Superior temporal gyrus (tissue), 1 donor: ENCODE data around the gene MEGF6.
"Not testable (repeated sequence)": the region's sequence is repeated elsewhere in the genome, so short reads cannot be mapped to it uniquely, and the experiment has no call there.

Experiments used
- DNase-seq: peaks from one replicate; pipeline ENCODE4 v3.0.0-alpha.2; 2016; ENCODE audit errors: extremely low spot score

Gene MEGF6

DNA sequence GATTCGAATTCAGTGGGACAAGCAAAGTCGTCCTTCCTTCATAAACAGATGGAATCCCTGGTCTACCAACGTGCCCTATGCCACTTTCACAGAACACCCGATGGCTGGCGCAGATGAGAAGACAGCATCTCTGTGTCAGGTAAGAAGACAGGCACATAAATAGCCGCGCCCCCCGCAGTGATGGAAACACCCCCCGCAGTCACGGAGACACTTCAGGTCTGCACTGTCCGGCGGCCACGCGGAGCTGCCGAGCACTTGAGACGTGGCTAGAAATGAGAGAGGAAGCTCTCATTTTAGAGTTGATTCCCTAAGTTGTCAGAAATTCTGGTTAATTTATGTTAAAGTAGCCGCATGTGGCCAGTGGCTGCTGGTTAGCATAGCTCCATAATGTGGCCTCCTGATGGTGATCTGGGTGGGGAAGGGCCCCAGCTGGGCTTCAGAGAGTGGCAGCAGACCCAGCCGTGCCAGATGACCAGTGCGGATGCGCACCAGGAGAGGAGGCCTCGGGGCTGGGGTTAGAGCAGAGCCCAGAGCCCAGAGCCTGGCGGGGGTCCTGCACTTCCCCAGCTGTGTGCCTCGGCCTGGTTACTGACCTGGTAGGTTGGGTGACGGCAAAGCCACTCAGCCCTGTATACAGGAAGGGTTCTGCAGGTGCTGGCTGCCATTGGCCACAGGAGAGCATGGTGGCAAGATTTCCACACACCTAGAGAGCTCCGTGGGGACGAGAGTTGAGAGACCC is 16.4 kb upstream of the MEGF6 start:
- no peak for DNase-seq

DNA sequence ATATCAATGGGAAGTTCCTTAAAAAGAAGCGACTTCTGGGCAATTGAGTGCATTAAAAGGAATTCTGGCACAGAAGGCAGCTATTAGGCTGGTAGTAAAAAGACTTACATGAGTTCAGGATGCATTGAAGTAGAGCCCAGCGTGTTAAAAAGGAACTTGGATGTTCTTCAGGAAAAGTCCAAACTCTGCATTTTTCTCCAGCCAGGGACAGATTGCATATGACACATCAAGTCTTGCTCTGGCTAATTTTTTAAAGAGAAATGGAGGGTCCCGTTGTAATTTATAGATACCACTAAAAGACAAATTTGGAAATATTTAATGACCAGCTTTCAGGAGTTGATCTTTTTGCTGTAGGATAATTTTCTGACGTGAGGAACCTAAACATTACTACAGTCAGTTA is 14.7 kb upstream of the MEGF6 start:
- DNase-seq, result no peak

DNA sequence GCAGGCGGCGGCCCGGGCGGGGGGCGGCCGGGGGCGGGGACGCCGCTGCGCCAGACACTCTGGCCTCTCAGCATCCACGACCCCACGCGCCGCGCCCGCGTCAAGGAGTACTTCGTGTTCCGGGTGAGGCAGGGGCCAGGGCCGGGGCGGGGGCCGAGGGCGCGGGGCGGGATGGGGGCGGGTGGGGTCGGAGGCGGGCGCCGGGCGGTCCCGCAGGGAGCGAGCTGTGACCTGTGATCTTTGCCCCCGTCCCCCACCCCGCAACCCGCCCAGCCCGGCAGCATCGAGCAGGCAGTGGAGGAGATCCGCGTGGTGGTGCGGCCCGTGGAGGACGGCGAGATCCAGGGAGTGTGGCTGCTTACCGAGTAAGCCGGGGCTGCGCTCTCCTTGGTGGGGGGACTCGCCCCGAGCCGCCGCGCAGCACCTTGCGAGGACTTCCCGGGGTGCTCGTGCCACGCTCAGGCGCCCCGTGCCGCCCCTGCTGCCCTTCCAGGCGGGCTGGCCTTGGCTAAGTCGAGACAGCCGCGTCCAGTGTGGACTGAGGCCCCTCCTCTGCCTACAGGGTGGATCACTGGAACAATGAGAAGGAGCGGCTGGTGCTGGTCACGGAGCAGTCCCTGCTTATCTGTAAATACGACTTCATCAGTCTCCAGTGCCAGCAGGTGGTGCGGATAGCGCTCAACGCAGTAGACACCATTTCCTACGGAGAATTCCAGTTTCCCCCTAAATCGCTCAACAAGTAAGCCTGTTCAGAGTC is 14.0 kb upstream of the MEGF6 start:
- DNase-seq, result no peak

DNA sequence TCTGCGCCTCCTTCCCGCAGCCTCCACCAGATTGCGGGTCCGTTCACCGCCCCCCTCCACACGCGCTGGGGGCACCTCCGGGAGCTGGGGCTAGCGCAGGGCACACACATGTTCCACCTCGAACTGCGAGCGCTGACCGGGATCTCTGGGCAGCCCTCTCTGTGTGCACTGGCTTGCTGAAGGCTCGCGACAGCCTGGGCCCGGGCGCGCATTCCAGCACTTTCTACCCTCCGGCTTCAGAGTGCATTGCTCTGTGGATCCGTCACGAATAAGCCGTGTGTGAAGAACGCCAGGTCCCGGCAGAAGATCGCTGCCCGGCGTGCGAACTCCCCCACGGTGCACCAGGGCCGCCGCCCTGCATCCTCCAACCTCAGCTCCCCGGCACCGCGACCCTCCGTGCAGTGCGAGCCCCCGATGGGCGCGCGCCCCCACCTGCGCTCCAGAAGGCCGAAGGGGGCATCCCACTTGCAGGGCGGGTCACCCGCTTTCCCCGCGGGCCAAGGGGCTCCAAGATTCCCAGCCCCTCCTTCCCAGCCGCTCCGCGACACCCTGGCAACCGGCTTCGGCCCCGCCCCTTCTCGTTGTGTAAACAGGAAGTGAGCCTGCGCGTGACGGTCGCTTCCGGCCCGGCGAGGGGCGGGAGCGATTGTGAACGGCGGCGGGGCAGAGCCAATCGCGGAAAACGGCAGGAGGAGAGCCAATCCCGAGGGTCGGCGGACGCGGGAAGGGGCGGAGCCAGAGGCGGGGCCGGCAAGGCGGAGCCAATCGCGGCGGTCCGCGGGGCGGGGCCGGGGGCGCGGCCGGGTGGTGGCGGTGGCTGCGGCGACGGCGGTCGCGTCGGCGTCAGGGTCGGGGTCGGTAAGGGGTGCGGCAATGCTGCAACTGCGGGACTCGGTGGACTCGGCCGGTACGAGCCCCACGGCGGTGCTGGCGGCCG is 13.2 kb upstream of the MEGF6 start, which contains the start of gene TPRG1L:
TSS of gene TPRG1L (plus strand) at position 816 of the 937 bp plus-strand sequence. CDS start at position 874, 58 bp downstream.
- DNase-seq, result peak; percentile 99

DNA sequence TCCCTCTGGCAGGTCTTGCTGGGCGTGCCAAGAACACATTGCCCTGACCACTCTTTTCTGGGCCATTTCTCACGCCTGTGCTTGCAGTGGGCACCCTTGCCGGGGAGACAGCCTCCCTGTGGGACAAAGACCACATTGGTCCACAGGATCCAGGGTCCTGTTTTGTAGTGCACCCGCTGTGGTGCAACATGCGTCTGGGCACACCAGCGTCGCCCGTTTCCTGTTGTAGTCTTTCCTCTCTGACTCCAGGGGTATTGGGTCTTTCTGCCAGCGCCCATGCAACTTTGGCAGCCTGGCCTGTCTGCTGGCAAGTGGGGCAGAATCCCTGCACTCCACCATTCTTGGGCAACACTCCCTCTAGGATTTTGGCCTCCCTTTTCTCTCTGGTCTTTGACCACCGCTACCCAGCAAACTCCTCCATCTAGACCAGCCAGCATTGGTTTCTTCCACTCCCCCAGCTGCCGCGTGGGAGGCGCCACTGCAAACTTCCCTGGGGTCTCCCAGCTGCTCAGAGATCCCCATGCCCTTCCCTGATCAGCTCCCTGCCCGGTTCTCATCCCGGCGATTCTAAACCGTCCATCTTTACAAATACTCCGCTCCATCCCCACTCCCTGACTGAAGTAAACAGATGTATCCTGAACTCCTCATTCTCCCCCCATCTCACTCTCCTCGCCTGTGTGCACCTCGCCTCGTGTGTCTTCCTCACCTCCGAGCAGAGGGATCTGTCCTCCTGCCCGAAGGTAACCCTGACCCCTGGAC is 12.3 kb upstream of the MEGF6 start:
- no peak for DNase-seq

DNA sequence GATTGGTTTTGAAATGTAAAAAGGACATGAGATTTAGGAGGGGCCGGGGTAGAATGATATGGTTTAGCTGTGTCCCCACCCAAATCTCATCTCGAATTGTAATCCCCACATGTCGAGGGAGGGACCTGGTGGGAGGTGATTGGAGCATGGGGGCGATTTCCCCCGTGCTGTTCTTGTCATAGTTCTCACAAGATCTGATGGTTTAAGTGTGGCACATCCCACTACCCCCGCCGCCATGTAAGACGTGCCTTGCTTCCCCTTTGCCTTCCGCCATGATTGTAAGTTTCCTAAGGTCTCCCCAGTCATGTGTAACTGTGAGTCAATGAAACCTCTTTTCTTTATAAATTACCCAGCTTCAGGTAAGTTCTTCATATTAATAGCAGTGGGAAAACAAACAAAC is 10.8 kb upstream of the MEGF6 start:
- not testable (repeated sequence) for DNase-seq

DNA sequence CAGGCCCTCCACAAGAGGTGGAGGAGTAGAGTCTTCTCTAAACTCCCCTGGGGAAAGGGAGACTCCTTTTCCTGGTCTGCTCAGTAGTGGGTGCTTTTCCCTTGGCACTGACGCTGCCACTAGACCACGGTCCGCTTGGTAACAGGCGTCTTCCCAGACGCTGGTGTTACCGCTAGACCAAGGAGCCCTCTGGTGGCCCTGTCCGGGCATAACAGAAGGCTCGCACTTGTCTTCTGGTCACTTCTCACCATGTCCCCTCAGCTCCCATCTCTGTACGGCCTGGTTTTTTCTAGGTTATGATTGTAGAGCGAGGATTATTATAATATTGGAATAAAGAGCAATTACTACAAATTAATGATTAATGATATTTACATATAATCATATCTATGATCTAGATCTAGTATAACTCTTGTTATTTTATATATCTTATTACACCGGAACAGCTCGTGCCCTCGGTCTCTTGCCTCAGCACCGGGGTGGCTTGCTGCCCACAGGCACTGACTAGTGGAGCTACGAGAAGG is 9.9 kb upstream of the MEGF6 start:
- peak; percentile 74 for DNase-seq

DNA sequence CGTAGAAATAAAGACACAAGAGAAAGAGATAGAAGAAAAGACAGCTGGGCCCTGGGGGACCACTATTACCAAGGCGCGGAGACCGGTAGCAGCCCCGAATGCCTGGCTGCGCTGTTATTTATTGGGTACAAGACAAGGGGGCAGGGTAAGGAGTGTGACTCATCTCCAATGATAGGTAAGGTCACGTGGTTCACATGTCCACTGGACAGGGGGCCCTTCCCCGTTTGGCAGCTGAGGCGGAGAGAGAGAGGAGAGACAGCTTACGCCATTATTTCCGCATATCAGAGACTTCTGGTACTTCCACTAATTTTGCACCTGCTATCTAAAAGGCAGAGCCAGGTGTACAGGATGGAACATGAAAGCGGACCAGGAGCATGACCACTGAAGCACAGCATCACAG is 9.4 kb upstream of the MEGF6 start:
- no peak for DNase-seq

DNA sequence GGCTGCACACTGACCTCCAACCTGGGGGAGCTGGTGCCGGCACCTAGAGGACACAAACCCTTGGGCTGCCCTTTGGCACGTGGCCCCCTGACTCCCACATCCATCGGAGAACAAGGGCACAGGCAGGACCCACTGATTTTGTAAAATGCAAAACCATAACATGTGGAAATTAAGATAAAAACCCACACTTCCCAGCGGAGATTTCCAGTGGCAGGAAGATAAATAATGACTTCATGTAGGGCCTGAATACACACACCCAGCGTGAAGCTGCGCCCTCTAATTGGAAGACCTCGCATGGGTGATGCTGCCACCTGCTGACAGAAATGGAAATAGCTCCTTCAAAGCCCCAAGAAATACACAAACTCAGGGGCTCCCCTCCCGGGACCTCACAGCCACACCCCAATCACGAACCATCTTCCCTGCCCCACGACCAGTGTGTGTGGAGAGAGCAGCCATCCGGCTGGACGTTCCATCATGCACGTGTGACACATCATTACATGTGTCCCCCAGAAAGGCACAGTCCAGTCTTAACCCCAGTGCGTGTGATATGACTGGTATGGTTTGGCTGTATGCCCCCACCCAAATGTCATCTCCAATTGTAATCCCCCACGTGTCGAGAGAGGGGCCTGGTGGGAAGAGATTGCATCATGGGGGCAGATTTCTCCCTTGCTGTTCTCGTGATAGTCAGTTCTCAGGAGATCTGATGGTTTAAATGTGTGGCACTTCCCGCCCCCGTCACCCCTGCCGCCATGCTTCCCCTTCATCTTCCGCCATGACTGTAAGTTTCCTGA is 7.8 kb upstream of the MEGF6 start:
- DNase-seq, result peak; percentile 92

DNA sequence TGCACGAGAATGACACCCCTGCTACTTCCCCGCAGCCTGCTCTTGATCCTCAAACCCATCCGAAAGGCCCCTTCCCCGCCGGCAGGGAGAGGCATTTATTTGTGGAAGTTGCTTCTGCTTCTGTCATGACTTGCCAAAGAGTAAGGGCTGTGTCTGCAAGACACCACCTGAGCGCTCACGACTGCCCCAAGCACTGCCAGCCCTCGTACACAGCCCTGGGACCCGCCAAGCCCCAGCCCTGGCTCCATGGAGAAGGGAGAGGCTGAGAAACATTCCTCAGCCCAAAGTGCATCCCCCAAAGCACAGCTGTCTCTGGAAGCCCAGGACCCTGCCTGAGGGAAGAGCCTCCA is 7.2 kb upstream of the MEGF6 start:
- DNase-seq, result no peak

DNA sequence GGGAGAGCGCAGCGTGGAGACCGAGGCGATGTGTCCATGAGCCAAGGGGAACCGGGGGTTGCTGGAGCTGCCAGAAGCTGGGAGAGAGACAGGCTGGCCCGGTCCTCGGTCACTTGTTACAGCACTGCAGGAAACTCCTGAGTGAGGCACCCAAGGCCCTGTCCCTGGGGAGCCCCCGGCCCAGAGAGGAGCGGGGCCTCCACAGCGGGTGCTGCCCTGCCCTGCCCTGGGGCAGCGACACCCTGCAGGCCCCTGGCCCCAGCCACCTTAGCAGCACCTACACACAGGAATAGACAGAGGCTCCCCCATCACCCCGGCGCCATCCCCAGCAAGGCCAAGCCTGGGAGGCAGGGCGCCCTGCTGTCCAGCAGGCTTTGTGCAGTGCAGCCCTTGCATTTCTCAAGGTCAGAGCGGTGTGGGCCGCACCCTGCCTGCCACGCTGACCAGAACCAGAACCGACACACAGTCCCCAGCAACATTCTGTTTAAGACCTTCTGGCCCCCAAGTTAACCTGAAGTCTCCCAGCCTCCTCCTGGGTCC is 6.6 kb upstream of the MEGF6 start:
- DNase-seq, result no peak

DNA sequence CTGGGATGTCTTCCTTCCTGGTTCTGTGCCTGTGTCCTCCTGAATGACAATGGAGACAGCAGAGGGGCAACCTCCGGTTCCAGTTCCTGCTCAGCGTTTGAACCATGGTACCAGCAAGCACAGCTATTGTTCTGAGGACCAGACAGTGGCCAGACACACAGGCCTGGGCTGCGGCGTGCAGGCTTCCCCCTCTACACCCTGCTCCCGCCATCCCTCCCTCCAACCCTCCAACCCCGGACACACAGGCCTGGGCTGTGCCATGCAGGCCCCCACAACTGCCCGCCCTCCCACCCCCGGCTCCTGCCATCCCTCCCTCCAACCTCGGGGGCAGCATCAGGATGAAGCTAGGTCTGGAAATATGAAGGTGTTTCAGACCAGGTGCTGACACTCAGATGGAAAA is 5.6 kb upstream of the MEGF6 start:
- no peak for DNase-seq

DNA sequence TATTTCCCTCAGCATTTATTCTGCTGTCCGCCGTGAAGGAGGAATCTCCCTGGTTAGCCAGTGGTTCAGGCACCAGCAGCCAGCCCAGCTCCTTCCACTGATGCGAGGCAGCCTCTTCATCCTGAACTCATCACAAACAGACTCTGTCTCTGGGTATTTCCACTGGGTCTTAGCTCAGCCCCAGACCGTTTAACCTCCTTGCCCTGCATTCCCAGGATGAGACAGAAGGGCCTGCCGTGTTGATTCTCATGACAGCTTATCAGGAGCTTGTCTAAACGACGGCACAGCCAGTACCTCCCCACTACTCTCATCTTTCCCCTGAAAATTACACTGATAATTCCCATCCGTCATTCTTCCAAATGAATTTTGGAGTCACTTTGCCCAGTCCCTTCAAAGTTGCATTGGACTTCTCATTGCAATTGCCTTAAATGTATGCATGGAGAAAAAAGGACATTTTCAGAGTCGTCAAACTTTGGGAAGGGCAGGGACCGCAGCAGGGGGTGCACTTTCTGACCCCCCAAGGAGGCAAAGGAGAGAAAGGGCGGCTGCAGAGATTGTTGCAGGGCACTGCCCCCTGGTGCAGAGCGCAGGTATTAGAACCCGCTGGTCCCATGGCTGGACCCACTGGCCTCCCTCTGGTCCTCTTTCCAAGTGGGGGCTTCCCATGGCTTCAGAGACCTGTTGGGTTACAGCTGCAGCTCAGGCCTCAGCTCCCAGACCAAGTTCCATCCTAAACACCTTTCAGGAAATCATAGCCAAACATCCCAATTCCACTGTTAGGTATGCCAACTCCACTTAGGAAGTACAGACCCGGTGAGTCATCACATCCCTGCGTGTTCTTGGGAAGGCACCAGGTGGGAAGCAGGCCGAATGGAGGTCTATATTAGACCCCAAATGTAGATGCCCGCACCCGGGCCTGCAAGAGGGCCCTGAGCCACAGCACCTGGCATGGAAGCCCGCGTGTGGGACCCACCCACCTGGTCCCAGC is 3.7 kb upstream of the MEGF6 start:
- DNase-seq, result no peak

DNA sequence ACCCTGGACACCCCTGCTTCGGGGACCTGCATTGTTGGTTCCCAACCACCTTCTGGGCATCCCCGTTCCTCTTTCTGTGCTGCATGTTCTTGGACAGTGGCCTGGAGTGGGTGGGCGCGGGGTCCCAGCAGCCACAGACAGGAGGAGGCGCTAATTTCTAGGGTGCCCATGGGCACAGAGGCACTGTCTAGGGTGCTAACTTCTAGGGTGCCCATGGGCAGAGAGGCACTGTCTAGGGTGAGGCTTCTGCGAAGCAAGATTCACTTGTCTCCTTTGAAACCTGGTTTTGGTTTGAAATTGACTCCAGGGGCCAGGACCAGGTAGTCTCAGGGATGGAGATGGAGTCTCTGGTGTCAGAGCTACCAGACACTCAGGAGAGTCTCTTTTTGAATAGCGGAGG is 815 bp upstream of the MEGF6 start:
- DNase-seq, result no peak

DNA sequence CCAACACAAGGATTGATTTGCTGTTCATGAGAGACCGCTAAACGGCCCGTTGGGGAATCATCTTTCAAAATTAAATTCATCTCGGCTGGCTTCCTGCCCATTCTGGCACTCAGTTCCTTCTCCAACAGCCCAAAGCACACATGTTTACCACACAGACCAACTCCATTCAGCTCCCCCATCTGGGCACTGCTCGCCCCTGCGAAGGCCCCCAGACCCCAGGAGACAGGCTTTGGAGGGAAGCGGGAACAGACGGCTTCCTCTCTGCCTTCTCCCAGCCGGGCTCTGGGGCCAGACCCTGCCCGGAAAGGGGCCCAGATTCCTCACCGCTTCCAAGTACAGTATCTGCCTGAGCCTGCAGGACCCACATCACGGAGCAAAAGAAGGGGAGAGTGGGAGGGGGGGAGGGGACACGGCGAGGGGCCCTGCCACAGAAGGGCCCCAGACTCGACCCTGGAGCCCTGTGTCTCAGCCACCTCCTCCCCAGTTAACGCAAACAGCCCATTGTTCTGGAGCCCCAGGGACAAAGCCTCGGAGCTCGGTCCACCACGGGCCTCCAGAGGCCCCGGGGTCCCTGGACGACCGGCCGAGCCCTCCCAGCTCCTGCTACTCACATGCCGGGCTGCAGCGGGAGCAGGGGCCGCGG is 660 bp downstream of the MEGF6 start:
- DNase-seq, result no peak

DNA sequence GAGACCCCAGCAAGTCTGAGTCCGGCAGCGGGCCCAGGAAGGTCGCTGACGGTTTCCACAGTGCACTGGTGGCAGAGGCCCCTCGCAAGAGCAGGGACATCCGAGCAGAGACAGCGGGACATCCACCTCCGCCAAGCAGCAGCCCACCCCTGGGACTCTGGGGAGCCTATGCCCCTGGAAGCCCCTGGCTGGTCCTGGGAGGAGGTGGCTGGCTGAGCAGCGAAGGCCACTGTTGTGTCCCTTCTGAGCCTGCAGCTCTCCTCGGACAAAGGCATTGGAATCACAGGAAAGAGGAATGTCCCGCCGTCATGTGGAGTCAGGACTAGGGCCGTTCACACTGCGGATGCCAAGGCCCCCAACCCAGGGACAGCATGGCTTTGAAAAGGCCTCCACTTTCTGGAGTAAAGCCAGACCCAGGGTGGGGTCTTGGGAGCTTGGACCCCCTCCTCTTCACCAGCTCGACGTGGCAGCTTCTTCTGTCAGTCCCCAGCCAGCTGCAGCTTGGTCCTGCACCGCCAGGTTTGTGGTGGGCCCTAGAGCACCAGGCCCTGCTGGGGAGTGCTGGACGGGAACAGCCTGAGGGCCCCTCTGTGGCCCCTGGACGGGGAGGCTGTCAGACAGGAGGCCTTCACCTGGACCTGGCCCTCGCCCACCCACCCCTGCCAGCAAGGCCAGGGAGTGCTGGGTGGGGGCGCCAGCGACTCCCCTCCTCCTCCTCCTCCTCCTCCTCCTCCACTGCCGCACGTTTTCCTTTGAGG is 1.4 kb downstream of the MEGF6 start:
- DNase-seq, result no peak

DNA sequence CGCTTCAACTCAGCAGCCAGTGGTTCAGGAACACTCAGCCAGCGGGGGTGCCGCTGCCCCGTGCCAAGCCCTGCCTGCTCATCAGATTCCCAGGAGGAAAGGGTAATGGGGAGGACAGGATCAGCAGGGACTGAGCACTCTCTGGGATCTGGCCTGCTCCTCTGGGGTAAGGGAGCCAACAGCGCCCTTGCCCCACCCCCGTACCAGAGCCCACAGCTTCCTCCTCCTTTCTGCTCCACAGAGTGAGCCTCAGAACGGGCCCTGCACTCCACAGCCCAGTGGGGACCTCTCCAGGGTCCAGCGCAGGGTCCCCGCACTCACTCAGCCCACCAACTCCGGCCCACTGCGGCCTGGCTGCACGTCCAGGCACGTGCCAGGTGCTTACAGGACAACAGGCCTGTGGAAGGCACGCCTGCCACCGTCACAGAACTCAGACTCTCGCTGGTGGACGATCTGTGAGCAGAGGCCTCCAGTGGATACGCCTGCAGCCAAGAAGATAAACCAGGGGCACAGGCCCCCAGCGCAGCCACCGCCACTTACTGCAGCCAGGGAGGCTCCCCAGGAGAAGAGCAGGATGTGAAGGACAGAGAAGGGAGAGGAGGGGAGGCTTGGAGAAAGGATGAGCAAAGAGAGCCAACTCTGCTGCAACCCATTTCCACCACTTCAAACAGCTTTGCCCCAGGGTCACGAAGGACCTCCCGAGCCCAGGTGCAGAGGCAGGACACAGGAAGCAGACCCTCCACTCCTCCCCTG is 2.1 kb downstream of the MEGF6 start:
- DNase-seq, result no peak
